ENCODE data around the gene MDFI. TPM values are rescaled to one million over a fixed set of nuclear protein-coding genes. Genes with fewer than 3 reads are reported as not detected.

Gene MDFI
- total RNA-seq, 1 experiment from 2014 or later, result not detected

GRCh38 chr6:41601248-41601549, 37.1 kb upstream of the MDFI start:
- no peaks in the 10 kb centered on the region for H3K9me3 ChIP-seq
- ChIA-PET CTCF (interaction anchor here (1.7 to 2.2 kb wide), 2 partner anchors 82 to 175 kb away, joined by 5 to 21 read pairs; no protein-coding TSS in a partner anchor), POLR2A (no interaction called here)
- H3K9me3 Mint-ChIP-seq (ENCODE audit: unreplicated experiment), result no peaks in the 10 kb centered on the region
- no peak overlapping the region for H3K4me3 Mint-ChIP-seq (ENCODE audit: unreplicated experiment)
- peak overlapping the region; percentile 11 for H3K27ac Mint-ChIP-seq (ENCODE audit: unreplicated experiment)
- intact Hi-C loops (cut with micrococcal nuclease; ENCODE audit: unreplicated experiment), result loop anchor here (1.0 to 5.0 kb wide), 2 partner anchors 51 to 234 kb away; no protein-coding TSS in a partner anchor
- no peaks in the 10 kb centered on the region for H3K4me1 ChIP-seq
- peaks cover 6% of the 10 kb centered on the region for H3K36me3 ChIP-seq (ENCODE audit: control insufficient read depth, insufficient read depth, low read length)
- no peak overlapping the region for H3K4me3 ChIP-seq (ENCODE audit: low read depth, low read length)
- no peaks in the 10 kb centered on the region for H3K27me3 Mint-ChIP-seq (ENCODE audit: insufficient read depth, unreplicated experiment)
- no peaks in the 10 kb centered on the region for H3K27me3 ChIP-seq (replicated peaks; ENCODE audit: control insufficient read depth, insufficient read depth, low read length)
- H3K4me1 Mint-ChIP-seq (ENCODE audit: low read depth, unreplicated experiment), result peaks cover 19% of the 10 kb centered on the region
- TF ChIP-seq CTCF (IDR thresholded peaks at IDR 0.05; ENCODE audit: insufficient read depth in 1 of 2, low read depth in 1 of 2, low read length in 1 of 2, severe bottlenecking in 1 of 2, unreplicated experiment in 1 of 2), result no peak
- H3K36me3 Mint-ChIP-seq (ENCODE audit: insufficient read depth, unreplicated experiment), result peaks cover 84% of the 10 kb centered on the region
- DNase-seq, result no peak
- no TSS peak for BruUV-seq (replicated peaks)

- H3K9me3 Mint-ChIP-seq (ENCODE audit: unreplicated experiment), result no peaks in the 10 kb centered on the region
- H3K27me3 Mint-ChIP-seq (ENCODE audit: insufficient read depth, unreplicated experiment), result no peaks in the 10 kb centered on the region
- no peaks in the 10 kb centered on the region for H3K27me3 ChIP-seq (replicated peaks; ENCODE audit: control insufficient read depth, insufficient read depth, low read length)
- H3K27ac Mint-ChIP-seq (ENCODE audit: unreplicated experiment), result peak overlapping the region; percentile 73
- ChIA-PET CTCF (interaction anchor here (0.6 to 3.2 kb wide), 23 partner anchors 12 to 234 kb away, joined by 3 to 45 read pairs (median 5); no protein-coding TSS in a partner anchor), POLR2A (no interaction called here)
- peaks cover 73% of the 10 kb centered on the region for H3K36me3 Mint-ChIP-seq (ENCODE audit: insufficient read depth, unreplicated experiment)
- H3K4me1 Mint-ChIP-seq (ENCODE audit: low read depth, unreplicated experiment), result peaks cover 19% of the 10 kb centered on the region
- DNase-seq, result no peak
- peaks cover 2% of the 10 kb centered on the region; the same call in 1 of the 2 replicates for H3K36me3 ChIP-seq (ENCODE audit: control insufficient read depth, insufficient read depth, low read length)
- peak overlapping the region; percentile 69 for H3K4me3 Mint-ChIP-seq (ENCODE audit: unreplicated experiment)
- H3K9me3 ChIP-seq, result no peaks in the 10 kb centered on the region
- H3K4me1 ChIP-seq, result no peaks in the 10 kb centered on the region
- no peak for TF ChIP-seq CTCF (IDR thresholded peaks at IDR 0.05; ENCODE audit: insufficient read depth in 1 of 2, low read depth in 1 of 2, low read length in 1 of 2, severe bottlenecking in 1 of 2, unreplicated experiment in 1 of 2)
- H3K4me3 ChIP-seq (ENCODE audit: low read depth, low read length), result no peak overlapping the region
- intact Hi-C loops (cut with micrococcal nuclease; ENCODE audit: unreplicated experiment), result loop anchor here (5.0 kb wide), 1 partner anchor 50 kb away; no protein-coding TSS in a partner anchor
- no TSS peak for BruUV-seq (replicated peaks)
These were observed 35.9 kb upstream of the MDFI start for GRCh38 chr6:41602422-41602743.

- Mint-ChIP-seq H3K27me3 (ENCODE audit: insufficient read depth, unreplicated experiment) (no peaks in the 10 kb centered on the region), H3K4me3 (ENCODE audit: unreplicated experiment) (peak overlapping the region; percentile 69), H3K4me1 (ENCODE audit: low read depth, unreplicated experiment) (peaks cover 19% of the 10 kb centered on the region), H3K27ac (ENCODE audit: unreplicated experiment) (peak overlapping the region; percentile 73), H3K36me3 (ENCODE audit: insufficient read depth, unreplicated experiment) (peaks cover 66% of the 10 kb centered on the region), H3K9me3 (ENCODE audit: unreplicated experiment) (no peaks in the 10 kb centered on the region)
- no TSS peak for BruUV-seq (replicated peaks)
- H3K36me3 ChIP-seq (ENCODE audit: control insufficient read depth, insufficient read depth, low read length), result no peaks in the 10 kb centered on the region
- H3K27me3 ChIP-seq (replicated peaks; ENCODE audit: control insufficient read depth, insufficient read depth, low read length), result no peaks in the 10 kb centered on the region
- no peak overlapping the region for H3K4me3 ChIP-seq (ENCODE audit: low read depth, low read length)
- intact Hi-C loops (cut with micrococcal nuclease; ENCODE audit: unreplicated experiment), result loop anchor here (1.0 to 5.0 kb wide), 2 partner anchors 49 to 79 kb away; no protein-coding TSS in a partner anchor
- ChIA-PET POLR2A (interaction anchor here (0.6 kb wide), 1 partner anchor 27 kb away, joined by 3 read pairs; no protein-coding TSS in a partner anchor), CTCF (interaction anchor here (0.6 to 3.2 kb wide), 24 partner anchors 18 to 786 kb away, joined by 3 to 45 read pairs (median 4); no protein-coding TSS in a partner anchor)
- peak; percentile 80 to 93 for TF ChIP-seq CTCF (IDR thresholded peaks at IDR 0.05; ENCODE audit: insufficient read depth in 1 of 2, low read depth in 1 of 2, low read length in 1 of 2, severe bottlenecking in 1 of 2, unreplicated experiment in 1 of 2)
- DNase-seq, result peak; percentile 87 to 88
- no peaks in the 10 kb centered on the region for H3K9me3 ChIP-seq
- H3K4me1 ChIP-seq, result no peaks in the 10 kb centered on the region
These were observed 35.2 kb upstream of the MDFI start for GRCh38 chr6:41602864-41603608.
